Measurements from ENCODE around the gene ARHGAP6.

Gene ARHGAP6

DNA sequence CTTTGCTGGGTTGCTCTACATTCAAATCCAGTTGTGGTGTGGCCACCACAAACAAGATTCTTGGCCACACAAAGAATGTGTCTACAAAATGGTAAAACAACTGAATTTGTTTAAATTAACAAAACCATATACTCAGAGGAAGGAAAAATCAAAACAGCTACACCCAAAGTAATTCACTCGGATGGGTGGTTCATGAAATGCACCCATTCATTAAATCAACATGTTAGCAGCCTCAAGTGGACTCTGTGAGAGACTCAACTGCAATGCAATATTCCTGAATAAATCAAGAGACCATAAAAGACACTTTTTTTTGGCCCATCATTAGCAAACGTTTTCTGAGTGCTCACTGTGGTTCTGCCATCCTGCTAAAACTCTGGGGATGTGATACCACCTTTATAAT lies 383.7 kb downstream of the ARHGAP6 start:
- H3K9me3 Mint-ChIP-seq, result peaks cover 13% of the 10 kb centered on the region
- H3K4me1 Mint-ChIP-seq, result no peaks in the 10 kb centered on the region
- no peak overlapping the region for H3K4me3 Mint-ChIP-seq
- no peaks in the 10 kb centered on the region for H3K36me3 Mint-ChIP-seq (ENCODE audit: low read depth)
- no peak overlapping the region for H3K27ac Mint-ChIP-seq
- TF ChIP-seq, protein P1, sequence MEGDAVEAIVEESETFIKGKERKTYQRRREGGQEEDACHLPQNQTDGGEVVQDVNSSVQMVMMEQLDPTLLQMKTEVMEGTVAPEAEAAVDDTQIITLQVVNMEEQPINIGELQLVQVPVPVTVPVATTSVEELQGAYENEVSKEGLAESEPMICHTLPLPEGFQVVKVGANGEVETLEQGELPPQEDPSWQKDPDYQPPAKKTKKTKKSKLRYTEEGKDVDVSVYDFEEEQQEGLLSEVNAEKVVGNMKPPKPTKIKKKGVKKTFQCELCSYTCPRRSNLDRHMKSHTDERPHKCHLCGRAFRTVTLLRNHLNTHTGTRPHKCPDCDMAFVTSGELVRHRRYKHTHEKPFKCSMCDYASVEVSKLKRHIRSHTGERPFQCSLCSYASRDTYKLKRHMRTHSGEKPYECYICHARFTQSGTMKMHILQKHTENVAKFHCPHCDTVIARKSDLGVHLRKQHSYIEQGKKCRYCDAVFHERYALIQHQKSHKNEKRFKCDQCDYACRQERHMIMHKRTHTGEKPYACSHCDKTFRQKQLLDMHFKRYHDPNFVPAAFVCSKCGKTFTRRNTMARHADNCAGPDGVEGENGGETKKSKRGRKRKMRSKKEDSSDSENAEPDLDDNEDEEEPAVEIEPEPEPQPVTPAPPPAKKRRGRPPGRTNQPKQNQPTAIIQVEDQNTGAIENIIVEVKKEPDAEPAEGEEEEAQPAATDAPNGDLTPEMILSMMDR (IDR thresholded peaks at IDR 0.05), result no peak
- no peak for DNase-seq
- no peaks in the 10 kb centered on the region for H3K27me3 Mint-ChIP-seq (ENCODE audit: low read depth, poor library complexity)

DNA sequence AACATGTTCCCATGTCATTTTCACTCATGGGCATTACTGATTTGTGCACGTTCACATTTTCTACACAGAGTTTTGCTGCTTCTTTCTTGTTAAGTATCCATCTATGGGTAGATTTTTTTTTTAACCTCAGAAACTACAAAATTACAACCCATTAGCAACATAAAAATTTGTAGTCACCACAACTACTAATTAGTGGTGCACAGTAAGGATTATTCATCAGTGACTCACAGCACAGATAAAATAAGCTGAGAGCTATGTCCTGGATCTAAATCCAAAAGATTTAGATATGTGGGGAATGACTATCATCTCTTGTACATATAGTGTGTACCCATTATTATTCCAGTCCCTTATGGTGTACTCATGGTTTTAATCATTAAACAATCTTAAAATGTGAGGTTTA lies 392.2 kb downstream of the ARHGAP6 start:
- H3K27me3 Mint-ChIP-seq (ENCODE audit: low read depth, poor library complexity), result peaks cover 4% of the 10 kb centered on the region
- DNase-seq, result no peak
- no peak overlapping the region for H3K27ac Mint-ChIP-seq
- TF ChIP-seq, protein P1 (IDR thresholded peaks at IDR 0.05), result no peak
- H3K4me3 Mint-ChIP-seq, result no peak overlapping the region
- H3K4me1 Mint-ChIP-seq, result no peaks in the 10 kb centered on the region
- peaks cover 13% of the 10 kb centered on the region for H3K9me3 Mint-ChIP-seq
- H3K36me3 Mint-ChIP-seq (ENCODE audit: low read depth), result no peaks in the 10 kb centered on the region

DNA sequence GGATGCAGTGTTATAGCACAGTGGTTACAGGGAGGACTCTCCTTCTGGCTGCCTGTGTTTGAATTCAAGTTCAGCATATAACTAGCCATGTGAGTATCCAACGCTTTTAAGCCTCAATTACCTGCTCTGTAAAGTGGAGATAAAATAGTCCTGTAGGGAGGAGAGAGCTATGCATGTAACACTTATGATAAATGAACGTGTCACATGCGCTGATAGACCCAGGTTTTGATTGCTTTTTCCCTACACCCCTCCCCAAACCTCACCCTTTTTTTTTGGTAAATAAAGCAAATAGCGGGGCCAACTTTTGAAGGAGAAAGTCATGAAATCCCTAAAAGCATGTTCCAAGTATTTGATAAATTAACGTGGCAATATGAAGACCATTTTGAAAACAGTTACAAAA lies 392.9 kb downstream of the ARHGAP6 start:
- TF ChIP-seq, protein P1 (IDR thresholded peaks at IDR 0.05), result no peak
- Mint-ChIP-seq H3K4me1 (no peaks in the 10 kb centered on the region), H3K4me3 (no peak overlapping the region), H3K9me3 (peaks cover 9% of the 10 kb centered on the region), H3K27me3 (ENCODE audit: low read depth, poor library complexity) (peaks cover 4% of the 10 kb centered on the region), H3K36me3 (ENCODE audit: low read depth) (no peaks in the 10 kb centered on the region), H3K27ac (no peak overlapping the region)
- no peak for DNase-seq

DNA sequence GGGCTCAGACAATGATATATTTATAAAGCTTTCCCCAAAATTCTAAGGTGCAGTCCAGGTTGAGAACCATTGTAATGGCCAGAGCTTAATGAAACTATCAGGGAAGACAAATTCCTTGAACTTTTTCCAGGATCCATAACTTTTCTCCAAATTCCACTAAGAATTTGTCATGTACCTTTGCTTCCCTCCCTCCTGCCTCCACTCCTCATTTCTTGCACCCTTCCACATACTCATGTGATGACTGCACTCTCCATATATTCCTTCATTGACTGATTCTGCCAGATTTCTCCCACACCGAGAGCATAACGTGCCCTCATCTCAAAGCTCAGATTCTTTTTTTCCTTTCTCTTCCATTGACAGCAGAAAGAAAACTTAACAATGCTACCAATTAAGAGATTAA lies 393.4 kb downstream of the ARHGAP6 start:
- Mint-ChIP-seq H3K27ac (no peak overlapping the region), H3K27me3 (ENCODE audit: low read depth, poor library complexity) (peaks cover 4% of the 10 kb centered on the region), H3K36me3 (ENCODE audit: low read depth) (no peaks in the 10 kb centered on the region), H3K9me3 (peaks cover 10% of the 10 kb centered on the region), H3K4me3 (no peak overlapping the region), H3K4me1 (no peaks in the 10 kb centered on the region)
- TF ChIP-seq, protein P1 (IDR thresholded peaks at IDR 0.05), result no peak
- no peak for DNase-seq

DNA sequence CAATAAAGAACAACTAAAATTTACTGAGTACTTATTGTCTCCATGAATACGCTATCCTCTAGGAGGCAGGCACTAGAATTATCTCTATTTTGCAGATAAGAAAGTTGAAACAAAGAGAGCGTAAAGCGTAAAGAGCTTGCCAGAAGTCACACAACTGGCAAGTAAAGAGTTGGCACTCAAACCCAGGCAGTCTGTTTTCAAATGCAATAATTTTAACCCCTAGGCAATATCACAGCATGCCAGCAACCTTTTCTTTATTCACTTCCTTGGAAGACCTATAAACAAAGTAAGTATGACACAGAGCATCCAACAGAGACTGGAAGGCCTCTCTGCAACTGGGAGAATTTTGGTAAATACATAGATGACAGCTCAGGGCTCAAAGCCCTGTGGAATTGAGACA lies 395.7 kb downstream of the ARHGAP6 start:
- Mint-ChIP-seq H3K36me3 (ENCODE audit: low read depth) (no peaks in the 10 kb centered on the region), H3K27me3 (ENCODE audit: low read depth, poor library complexity) (peaks cover 4% of the 10 kb centered on the region), H3K27ac (no peak overlapping the region), H3K4me1 (no peaks in the 10 kb centered on the region), H3K4me3 (no peak overlapping the region), H3K9me3 (peaks cover 17% of the 10 kb centered on the region)
- DNase-seq, result no peak
- TF ChIP-seq, protein P1 (IDR thresholded peaks at IDR 0.05), result no peak

DNA sequence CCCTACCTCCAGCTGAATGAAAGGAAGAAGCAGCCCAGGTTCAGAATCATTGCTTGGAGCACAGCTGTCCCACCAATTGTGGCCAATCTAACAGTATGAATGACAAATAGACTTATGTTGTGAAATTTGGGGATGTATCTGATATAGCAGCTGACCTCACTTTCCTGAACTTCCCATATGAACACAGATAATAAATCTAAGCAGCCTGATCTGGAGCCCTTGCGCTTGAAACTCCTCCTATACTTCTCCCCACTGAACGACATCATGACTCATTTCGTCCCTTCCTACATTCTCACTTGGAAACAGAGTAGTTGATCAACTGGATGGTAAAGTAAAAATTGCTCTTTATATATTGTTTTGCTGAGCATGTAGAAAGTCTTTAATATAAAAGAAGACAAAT lies 396.7 kb downstream of the ARHGAP6 start:
- TF ChIP-seq, protein P1 (IDR thresholded peaks at IDR 0.05), result no peak
- peaks cover 17% of the 10 kb centered on the region for H3K9me3 Mint-ChIP-seq
- no peaks in the 10 kb centered on the region for H3K4me1 Mint-ChIP-seq
- no peak for DNase-seq
- no peak overlapping the region for H3K4me3 Mint-ChIP-seq
- no peak overlapping the region for H3K27ac Mint-ChIP-seq
- H3K27me3 Mint-ChIP-seq (ENCODE audit: low read depth, poor library complexity), result peaks cover 4% of the 10 kb centered on the region
- no peaks in the 10 kb centered on the region for H3K36me3 Mint-ChIP-seq (ENCODE audit: low read depth)
